Activated naive CD4-positive, alpha-beta T cell treated with anti-CD3 and anti-CD28 coated beads, Interleukin-2, amount 50 U/mL, for 72 hours (primary cell): Measurements from ENCODE around the gene GALNT17. TPM values are rescaled to one million over a fixed set of nuclear protein-coding genes. Genes with fewer than 3 reads are reported as not detected.

Source experiments
- ATAC-seq, 2 donors: fragments of 150-1000 bp; cut with Tn5 transposase; 2 replicates each; pipeline ENCODE4 v1.10.0; 2021; ENCODE audit warnings: mild to moderate bottlenecking in 2 of 2, moderate library complexity in 2 of 2
- DNase-seq, 2 donors: peaks; one replicate each; pipeline ENCODE4 v3.0.0; 2021 to 2022; ENCODE audit warnings: low spot score in 2 of 2
- H3K27ac Mint-ChIP-seq, 2 donors: one replicate each; pipeline ENCODE4 v1.8.0; 2022; ENCODE audit warnings: mild to moderate bottlenecking in 2 of 2, mixed read lengths in 2 of 2
- H3K36me3 Mint-ChIP-seq, 2 donors: one replicate each; pipeline ENCODE4 v1.8.0; 2022; ENCODE audit warnings: mixed read lengths in 2 of 2
- H3K9me3 Mint-ChIP-seq, 2 donors: one replicate each; pipeline ENCODE4 v1.8.0; 2022; ENCODE audit warnings: mixed read lengths in 2 of 2
- total RNA-seq, 2 donors: library from RNA; stranded (reverse); gene quantifications; one replicate each; pipeline ENCODE4 v1.2.3, GENCODE V29; 2022

GALNT17 gene
- total RNA-seq, 2 donors from 2014 or later: not detected

DNA sequence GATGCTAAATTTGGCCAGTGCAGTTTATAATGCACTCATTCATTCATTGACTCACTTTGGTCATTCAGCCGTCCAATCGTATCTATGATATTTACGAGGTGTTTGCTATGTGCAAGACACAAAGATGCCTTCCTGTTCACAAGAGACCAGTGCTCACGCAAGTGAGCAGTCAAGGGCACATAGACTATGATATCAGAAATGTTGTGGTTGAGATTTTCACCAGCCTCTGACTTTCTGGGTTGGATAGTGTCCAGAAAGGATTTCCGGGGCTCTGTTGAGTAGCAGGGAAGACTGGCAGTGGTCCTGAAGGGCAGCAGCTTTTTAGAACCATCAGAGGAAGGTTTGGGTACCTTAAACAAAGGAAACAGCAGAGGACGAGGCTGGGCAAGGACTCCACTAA is 191.8 kb downstream of the GALNT17 start:
- Mint-ChIP-seq H3K9me3 (peaks cover 18 to 28% of the 10 kb centered on the region in 2 donors), H3K27ac (no peak overlapping the region), H3K36me3 (peaks cover 0 to 19% of the 10 kb centered on the region in 2 donors)
- DNase-seq (no peak), ATAC-seq (no peak)

DNA sequence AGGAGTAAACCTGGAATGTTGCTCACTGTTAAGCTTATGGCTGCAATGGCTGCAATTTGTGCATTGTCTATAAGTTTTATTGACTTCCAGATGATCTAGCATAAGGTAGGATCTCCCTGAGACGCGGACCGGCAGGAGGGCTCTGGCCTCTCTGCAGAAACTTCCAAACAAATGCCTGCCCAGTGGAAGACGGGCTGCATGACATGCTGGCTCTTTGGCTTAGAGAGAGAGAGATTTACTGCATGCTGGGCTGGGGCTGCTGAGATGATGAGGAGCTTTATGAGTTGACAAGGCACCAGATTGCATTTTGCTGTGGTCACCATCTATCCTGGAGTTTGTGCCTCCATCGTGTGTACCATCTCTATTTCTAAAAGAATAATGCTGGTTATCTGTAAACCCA is 193.2 kb downstream of the GALNT17 start:
- ATAC-seq (no peak), DNase-seq (no peak)
- Mint-ChIP-seq H3K9me3 (peaks cover 15 to 25% of the 10 kb centered on the region in 2 donors), H3K36me3 (peaks cover 0 to 9% of the 10 kb centered on the region in 2 donors), H3K27ac (no peak overlapping the region)

DNA sequence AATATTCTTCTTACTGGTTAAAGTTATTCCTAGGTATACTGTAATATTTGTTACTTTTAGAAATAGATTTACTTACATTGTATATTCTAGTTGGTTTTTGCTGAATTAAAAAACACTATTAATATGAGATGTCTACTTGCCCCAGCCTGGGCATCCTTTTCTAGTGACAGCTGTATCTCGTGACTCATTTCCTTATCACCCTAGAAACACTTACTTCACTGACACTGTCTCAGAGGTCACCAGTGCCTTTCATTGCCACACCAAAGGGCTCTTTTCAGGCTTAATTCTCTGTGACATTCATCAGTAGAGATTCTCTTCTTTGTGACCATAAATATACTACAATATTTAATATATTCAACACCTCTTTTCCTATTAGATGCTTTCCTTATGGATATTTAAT is 194.7 kb downstream of the GALNT17 start:
- H3K9me3 Mint-ChIP-seq: peaks cover 21 to 31% of the 10 kb centered on the region in 2 donors

DNA sequence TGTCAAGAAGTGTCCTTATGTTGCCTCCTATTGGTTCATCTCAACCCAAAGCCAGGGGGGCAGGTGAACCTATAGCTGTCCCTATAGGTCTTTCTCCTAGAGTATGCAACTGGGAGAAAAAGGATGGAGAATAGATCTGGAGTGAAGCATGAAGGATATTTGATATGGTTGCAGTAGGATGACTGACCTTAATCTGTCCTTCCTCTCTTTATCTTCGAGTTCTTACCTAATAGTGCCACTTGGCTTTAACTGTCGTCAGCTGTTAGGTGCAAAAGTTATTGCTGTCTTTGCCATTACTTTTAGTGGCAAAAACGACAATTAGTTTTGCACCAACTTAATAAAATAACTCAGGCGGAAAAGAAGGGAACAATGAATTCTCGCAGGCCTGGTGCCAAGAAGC is 196.0 kb downstream of the GALNT17 start:
- H3K9me3 Mint-ChIP-seq: peaks cover 23 to 31% of the 10 kb centered on the region in 2 donors
- H3K36me3 Mint-ChIP-seq: peaks cover 0 to 9% of the 10 kb centered on the region in 2 donors
- ATAC-seq (no peak), DNase-seq (no peak)
- no peak overlapping the region for H3K27ac Mint-ChIP-seq

More for the DNA sequence above, 194.7 kb downstream of the GALNT17 start:
- DNase-seq (no peak), ATAC-seq (no peak)
- Mint-ChIP-seq H3K27ac (no peak overlapping the region), H3K36me3 (peaks cover 0 to 9% of the 10 kb centered on the region in 2 donors)

DNA sequence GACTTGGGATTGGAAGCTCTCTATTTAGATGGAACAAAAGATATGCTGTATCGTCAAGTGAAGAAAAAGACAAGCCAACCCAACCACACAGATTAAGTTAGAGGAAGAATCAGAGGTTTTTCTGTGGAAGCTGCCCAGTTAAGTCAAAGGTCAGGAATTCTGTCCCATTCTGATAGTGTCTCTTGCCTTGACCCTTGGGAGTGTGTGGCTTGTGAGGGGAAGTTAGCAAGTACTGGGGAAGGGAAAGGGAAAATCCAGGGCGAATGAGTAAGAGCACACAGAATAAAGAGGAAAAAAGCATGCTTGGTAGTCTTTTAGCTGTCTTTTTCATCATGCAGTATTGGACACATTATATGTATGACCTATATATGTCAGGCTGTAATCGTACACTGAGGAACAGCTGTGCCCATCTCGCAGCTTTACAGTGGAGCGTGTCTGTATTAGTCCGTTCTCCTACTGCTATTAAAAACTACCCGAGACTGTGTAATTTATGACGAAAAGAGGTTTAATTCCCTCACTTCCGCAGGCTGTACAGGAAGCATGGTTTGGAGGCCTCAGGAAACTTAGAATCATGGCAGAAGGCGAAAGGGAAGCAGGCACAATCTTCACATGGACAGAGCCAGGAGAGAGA is 197.2 kb downstream of the GALNT17 start:
- no peaks in the 10 kb centered on the region for H3K36me3 Mint-ChIP-seq
- no peak for DNase-seq
- no peak for ATAC-seq
- H3K9me3 Mint-ChIP-seq: peaks cover 26 to 31% of the 10 kb centered on the region in 2 donors
- no peak overlapping the region for H3K27ac Mint-ChIP-seq

DNA sequence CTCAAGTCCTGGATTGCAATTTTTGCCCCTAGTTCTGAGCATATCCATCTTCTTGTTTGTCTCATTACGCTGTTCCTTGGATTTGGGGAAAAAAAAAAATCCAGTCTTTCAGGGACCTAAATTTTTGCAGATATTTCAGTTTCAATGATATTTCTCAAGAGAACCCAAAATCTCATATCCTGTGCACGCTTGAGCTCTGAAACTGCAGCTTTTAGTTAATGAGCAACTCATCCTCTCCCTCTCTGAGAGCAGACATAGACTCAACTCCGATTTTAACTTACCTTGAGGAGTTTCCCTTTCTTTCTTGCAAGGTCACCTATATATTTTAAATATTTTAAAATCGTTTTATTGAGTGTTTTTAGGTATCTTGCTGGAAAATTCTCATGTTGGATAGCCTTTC is 200.3 kb downstream of the GALNT17 start:
- Mint-ChIP-seq H3K27ac (no peak overlapping the region), H3K36me3 (no peaks in the 10 kb centered on the region), H3K9me3 (peaks cover 21 to 25% of the 10 kb centered on the region in 2 donors)
- DNase-seq (no peak), ATAC-seq (no peak)

DNA sequence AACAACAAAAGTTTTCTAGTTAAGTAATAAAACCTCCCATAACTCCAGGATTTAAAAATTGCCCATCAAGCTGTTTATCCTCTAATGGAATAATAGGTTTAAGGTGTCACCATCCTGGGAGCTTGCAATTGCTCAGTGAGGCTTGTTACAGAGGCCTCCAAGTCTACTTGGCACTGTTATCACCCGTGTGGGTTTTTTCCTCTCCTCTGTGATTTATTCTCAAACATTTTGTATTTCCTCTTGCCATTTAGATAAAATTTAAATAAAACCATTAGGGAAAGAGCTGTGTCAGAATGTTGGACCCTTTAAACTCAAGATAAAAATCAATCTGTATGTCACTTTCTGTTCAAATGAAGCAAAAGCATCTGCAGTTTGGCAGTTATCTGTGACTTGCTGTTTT is 202.6 kb downstream of the GALNT17 start:
- H3K36me3 Mint-ChIP-seq: peaks cover 0 to 8% of the 10 kb centered on the region in 2 donors
- no peak for ATAC-seq

DNA sequence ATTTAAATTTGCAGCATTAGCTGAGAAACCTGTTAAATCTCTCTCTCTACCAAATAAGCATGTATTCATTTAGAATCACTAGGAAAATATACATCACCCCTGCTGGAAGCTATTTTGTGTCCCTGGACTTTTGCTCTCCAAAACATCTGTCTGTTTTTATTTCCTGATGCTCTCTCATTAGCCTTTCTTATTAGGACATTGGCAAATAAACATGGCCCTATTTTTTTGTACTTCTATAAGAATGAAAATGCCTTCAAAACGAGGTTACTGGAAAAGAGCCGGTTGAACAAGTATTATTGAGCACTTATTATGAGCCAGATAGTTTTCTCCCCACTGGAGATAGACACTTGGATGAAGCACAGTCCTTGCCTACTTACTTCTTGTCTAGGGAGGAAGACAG is 206.9 kb downstream of the GALNT17 start:
- no peak for ATAC-seq
- no peak for DNase-seq
- Mint-ChIP-seq H3K9me3 (peaks cover 17 to 19% of the 10 kb centered on the region in 2 donors), H3K27ac (no peak overlapping the region), H3K36me3 (peaks cover 2 to 12% of the 10 kb centered on the region in 2 donors)

More for the DNA sequence above, 202.6 kb downstream of the GALNT17 start:
- Mint-ChIP-seq H3K27ac (no peak overlapping the region), H3K9me3 (peaks cover 18 to 20% of the 10 kb centered on the region in 2 donors)
- DNase-seq: no peak

DNA sequence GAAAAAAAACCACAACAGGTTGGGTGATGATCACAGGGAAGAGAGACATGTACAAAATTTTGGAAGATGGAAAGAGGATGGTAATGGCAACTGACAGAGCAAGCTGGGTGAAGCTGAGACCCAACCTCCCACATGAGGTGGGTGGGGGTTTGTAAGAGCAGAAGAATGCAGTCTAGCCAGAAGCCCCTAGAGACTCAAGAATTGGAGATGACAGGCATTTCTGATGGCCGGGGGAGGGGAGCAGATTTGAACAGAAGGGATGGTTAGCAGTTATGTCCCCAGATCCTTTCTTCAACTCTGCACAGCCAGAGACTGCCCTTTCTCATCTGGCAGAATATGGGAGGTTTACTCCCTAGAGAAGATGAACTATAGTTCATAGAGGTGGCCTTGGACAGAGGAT is 208.0 kb downstream of the GALNT17 start:
- ATAC-seq: no peak
- Mint-ChIP-seq H3K36me3 (peaks cover 5 to 16% of the 10 kb centered on the region in 2 donors), H3K9me3 (peaks cover 23 to 26% of the 10 kb centered on the region in 2 donors), H3K27ac (no peak overlapping the region)
- no peak for DNase-seq

DNA sequence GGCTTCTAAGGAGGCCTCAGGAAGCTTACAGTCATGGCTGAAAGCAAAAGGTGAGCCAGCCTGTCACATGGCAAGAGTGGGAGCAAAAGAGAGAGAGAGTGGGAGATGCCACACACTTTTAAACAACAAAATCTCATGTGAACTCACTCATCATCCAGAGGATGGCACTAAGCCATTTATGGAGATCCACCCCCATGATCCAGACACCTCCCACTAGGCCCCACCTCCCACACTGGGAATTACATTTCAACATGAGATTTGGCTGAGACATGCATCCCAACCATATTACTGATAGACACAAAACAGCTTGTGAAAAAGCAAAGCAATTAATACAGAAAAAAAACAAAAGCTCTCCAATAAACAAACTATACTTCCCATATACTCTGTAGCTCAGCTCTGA is 210.3 kb downstream of the GALNT17 start:
- H3K9me3 Mint-ChIP-seq: peaks cover 26 to 29% of the 10 kb centered on the region in 2 donors
- H3K27ac Mint-ChIP-seq: no peak overlapping the region
- DNase-seq (no peak), ATAC-seq (no peak)
- peaks cover 5 to 22% of the 10 kb centered on the region in 2 donors for H3K36me3 Mint-ChIP-seq

DNA sequence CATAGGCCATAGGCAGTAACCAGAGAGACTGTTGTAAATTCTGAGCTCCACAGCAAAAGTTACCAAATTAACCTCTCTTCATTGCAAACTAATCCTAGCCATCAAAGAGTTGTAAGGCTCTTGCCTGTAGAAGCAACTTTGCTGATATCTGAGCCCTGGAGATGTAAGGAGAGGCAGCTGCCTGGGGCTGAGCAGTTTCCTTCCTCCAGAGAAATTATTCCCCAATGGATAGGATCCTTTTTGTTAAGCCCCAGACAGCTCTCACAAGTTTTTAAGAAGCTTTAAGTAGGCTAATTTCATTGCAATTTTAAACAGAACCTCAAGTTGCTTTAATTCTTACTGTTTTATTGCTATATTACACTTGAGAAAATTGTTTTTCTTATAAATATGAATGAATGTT is 211.1 kb downstream of the GALNT17 start:
- DNase-seq (no peak), ATAC-seq (no peak)
- Mint-ChIP-seq H3K27ac (no peak overlapping the region), H3K9me3 (peaks cover 26 to 29% of the 10 kb centered on the region in 2 donors), H3K36me3 (peaks cover 5 to 22% of the 10 kb centered on the region in 2 donors)

DNA sequence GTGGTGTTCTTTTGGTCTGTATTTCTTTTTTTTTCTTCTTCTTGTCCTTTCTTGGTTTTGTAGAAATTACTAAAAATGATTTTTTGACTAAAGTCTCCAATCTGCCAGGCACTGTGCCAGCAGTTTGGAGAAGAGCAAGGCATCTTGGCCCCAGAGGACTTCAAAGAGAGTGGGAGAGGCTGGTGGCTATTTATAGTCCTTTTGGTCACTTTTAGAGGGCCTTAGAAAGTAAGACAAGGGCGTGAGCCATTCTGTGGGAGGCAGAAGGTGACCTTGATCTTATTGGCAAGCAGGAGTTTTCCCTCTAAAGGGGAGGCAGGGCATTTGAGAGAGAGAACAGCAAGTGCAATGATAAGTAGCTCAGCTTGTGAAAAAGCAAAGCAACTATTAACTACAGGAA is 211.9 kb downstream of the GALNT17 start:
- no peak for ATAC-seq
- Mint-ChIP-seq H3K9me3 (peaks cover 25 to 33% of the 10 kb centered on the region in 2 donors), H3K27ac (no peak overlapping the region), H3K36me3 (peaks cover 5 to 21% of the 10 kb centered on the region in 2 donors)
- DNase-seq: no peak

DNA sequence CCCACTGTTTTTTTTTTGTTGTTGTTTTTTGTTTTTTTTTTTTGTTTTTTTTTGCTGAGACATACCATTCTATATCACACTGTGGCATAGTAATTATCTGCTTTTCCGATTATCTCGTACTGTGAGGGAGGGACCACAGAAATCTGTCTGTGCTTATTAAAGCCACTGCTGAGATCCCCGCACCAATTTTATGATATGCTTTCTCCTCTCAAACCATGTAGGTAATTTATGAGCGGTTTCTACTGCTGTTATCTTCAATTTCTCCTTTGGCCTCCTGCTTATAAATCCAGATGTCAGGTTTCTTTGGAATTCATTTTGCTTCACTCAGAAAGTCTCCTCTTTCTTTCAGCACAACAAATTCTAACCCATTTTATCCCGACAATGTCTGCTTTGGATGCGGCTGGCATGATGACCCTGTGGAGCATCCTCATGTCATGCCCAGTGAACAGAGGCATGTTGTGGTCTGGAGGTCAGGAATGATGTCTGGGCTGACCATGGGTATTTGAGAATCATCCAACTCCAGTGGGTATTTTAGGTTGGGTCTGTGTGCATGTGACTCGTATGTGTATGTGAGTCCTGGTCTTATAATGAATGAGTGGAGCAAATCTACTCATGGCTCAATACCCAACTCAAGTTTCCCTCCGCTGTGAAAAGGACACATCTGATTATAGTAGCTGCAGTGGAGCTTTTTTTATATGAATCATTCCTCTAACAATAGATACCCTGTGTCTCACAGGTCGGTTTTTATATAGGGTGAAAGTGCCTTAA is 213.4 kb downstream of the GALNT17 start:
- Mint-ChIP-seq H3K36me3 (peaks cover 5 to 12% of the 10 kb centered on the region in 2 donors), H3K27ac (no peak overlapping the region), H3K9me3 (peaks cover 14 to 27% of the 10 kb centered on the region in 2 donors)
- DNase-seq: no peak
- no peak for ATAC-seq

DNA sequence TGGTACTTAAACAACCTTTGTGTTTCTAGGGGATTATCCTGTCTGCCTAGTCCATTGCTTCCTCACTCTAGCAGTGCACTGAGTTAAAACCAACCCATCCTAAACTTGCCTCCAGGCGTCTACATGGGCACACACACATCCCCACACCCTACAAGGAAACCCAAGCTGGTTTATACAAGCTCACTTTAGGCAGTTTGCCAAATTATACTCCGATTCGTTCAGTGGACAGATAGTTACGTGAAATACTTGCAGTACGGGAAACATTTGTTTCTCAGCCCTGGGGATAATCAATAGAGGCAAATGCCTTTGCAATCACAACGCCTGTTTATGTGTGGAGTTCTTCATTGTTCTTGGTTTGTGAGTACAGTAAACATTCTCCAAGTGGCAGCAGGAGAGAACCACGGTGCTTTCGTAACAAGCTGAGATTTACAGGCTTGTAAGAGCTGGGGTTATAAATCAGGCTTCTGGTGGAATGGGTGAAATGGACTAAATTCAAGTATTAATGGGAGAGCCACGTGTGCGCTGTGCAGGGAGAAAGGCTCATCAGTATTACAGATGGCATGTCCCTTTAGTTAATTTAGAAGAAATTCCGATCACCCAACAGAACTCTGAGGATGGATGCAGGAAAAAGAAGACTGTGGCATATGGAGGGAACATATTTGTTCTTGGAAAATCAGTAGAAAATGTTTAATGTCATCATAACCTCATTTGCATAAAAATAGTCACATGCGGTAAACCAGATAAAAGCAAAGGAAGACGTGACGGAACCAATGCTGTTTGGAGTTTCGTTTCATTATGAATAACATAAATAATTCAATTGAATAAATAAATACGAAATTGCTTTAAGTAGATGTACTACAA is 217.1 kb downstream of the GALNT17 start:
- Mint-ChIP-seq H3K36me3 (peaks cover 1 to 8% of the 10 kb centered on the region in 2 donors), H3K27ac (no peak overlapping the region), H3K9me3 (peaks cover 30 to 40% of the 10 kb centered on the region in 2 donors)
- DNase-seq (no peak), ATAC-seq (no peak)

DNA sequence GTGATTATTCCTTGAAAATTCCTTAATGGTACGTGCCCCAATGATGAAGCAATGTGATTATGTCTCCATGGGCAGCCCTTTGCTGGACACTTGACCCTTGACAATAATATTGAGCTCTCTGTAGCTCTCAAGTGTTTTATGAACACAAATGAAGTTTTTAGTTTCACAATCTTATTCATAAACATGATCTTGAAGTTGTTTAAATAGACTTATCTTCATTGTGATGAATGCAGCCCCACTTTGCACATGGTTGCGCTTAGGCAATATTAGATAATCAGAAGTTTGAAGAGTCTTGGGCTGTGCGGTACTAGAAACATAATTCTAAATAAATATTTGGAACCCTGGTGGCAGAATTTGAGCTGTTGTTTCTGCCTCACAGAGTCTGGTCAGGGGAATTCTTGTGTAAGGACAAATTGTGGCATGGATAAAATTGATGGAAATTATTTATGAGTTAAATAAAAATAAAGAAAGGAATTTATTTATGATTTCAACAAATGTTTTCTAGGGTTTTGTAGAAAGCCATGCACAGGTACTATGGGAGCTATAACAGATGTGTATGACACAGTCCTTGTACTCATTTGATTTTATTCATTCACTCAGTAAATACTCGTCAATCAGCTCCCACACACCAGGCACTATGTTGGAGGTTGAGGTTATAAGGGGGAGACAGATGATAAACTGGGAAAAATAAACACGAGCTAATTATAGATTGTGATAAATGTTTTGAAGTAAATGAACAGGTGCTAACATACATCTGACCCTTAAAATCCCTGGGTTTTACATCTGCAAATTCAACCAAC is 217.9 kb downstream of the GALNT17 start:
- Mint-ChIP-seq H3K27ac (no peak overlapping the region), H3K36me3 (peaks cover 0 to 6% of the 10 kb centered on the region in 2 donors), H3K9me3 (peaks cover 23 to 33% of the 10 kb centered on the region in 2 donors)
- no peak for ATAC-seq
- DNase-seq: no peak

DNA sequence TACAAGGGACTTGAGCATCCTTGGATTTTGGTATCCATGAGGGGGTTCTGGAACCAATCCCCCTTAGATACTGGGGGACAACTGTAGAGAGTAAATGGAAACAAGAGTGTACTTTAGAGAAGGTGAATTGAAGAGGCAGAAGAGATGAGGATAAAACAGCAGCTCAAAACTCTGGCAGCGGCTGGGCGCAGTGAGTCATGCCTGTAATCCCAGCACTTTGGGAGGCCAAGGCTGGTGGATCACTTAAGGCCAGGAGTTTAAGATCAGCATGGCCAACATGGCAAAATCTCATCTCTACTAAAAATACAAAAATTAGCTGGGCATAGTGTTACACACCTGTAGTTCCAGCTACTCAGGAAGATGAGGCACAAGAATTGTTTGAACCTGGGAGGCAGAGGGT is 218.7 kb downstream of the GALNT17 start:
- no peaks in the 10 kb centered on the region for H3K36me3 Mint-ChIP-seq
- no peak overlapping the region for H3K27ac Mint-ChIP-seq
- ATAC-seq (no peak), DNase-seq (no peak)
- peaks cover 23 to 28% of the 10 kb centered on the region in 2 donors for H3K9me3 Mint-ChIP-seq
